Ureter (tissue), 1 donor: ENCODE data around the gene ANKIB1. TPM values are rescaled to one million over a fixed set of nuclear protein-coding genes. Genes with fewer than 3 reads are reported as not detected.
"Not testable (repeated sequence)": the region's sequence is repeated elsewhere in the genome, so short reads cannot be mapped to it uniquely, and the experiment has no call there.

Experiments
- DNase-seq: peaks from one replicate; pipeline ENCODE4 v3.0.0-alpha.2; 2020; ENCODE audit warnings: low spot score
- total RNA-seq: library from RNA; stranded (reverse); gene quantifications from one replicate; pipeline ENCODE4 v1.2.4, GENCODE V29; 2023
- donor health status: DM: yes; HTN: yes; CAD: no.

The ANKIB1 gene, protein sequence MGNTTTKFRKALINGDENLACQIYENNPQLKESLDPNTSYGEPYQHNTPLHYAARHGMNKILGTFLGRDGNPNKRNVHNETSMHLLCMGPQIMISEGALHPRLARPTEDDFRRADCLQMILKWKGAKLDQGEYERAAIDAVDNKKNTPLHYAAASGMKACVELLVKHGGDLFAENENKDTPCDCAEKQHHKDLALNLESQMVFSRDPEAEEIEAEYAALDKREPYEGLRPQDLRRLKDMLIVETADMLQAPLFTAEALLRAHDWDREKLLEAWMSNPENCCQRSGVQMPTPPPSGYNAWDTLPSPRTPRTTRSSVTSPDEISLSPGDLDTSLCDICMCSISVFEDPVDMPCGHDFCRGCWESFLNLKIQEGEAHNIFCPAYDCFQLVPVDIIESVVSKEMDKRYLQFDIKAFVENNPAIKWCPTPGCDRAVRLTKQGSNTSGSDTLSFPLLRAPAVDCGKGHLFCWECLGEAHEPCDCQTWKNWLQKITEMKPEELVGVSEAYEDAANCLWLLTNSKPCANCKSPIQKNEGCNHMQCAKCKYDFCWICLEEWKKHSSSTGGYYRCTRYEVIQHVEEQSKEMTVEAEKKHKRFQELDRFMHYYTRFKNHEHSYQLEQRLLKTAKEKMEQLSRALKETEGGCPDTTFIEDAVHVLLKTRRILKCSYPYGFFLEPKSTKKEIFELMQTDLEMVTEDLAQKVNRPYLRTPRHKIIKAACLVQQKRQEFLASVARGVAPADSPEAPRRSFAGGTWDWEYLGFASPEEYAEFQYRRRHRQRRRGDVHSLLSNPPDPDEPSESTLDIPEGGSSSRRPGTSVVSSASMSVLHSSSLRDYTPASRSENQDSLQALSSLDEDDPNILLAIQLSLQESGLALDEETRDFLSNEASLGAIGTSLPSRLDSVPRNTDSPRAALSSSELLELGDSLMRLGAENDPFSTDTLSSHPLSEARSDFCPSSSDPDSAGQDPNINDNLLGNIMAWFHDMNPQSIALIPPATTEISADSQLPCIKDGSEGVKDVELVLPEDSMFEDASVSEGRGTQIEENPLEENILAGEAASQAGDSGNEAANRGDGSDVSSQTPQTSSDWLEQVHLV
- 78.0 TPM for total RNA-seq

DNA sequence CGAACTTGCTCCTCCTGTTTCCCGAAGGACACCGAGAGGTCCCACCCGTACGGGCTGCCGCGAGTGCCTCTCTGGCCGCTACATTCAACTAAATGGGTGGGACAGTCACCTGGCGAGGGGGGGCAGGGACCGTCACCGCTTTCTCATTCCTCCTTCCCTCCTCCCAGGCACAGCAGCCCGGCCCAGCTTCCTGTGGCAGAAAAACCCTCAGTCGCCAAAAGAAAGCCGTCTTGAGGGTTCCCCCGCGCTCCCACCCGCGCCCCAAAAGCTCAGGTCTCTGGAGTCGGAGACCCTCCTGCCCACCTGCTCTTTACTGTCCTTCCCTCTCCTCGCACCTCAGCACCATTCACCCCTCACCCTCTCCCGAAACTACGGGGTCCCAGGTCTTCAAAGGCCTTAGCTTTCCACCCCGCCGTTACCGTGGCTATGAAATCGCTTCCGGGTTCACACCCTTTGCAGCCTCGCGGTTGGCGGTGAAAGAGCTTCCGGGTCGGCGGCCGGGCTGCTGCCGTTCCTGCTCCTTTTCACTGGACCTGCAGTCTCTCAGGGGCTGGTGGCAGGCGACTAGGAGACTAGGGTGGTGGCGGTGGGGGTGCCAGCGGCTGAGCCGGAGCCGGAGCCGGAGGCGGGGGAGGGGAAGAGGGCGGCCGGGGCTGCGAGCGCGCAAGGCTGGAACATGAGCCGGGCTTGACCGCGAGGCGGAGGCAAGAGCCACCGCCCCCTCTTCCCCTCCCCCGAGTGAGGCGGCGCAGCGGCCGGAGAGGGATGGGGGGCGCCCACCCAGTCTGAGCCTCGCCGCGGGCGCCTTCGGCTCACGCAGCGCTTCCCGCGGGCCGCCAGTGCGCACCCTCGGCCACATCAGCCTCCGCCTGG lies at the start of gene ANKIB1, which contains the start of gene KRIT1:
Gene ANKIB1, plus strand, starts transcription at position 488 of the 873 bp plus-strand sequence. CDS start 49,005 bp downstream, outside the sequence.
Gene KRIT1, minus strand, starts transcription at position 428 of the 873 bp plus-strand sequence. CDS start 3,779 bp downstream, outside the sequence.
- DNase-seq: peak; percentile 91

DNA sequence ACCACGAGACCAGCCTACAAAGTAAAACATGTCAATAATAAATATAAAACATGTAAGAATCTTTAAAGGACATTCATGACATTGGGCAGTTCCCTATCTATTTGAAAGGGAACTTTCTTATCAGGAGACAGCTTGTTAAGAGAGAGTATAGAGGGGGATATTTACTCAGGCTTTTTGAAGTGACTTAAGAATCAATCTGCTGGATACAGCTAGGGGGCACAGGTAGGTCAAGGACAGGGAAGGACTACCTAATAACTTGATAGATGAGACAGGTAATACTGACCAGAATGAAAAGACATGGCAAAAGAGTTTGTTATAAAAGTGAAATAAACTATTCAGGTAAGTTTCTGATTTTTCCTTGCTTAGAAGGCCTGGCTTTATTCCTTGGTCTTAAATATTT lies 45.0 kb upstream of the ANKIB1 start:
- no peak for DNase-seq

DNA sequence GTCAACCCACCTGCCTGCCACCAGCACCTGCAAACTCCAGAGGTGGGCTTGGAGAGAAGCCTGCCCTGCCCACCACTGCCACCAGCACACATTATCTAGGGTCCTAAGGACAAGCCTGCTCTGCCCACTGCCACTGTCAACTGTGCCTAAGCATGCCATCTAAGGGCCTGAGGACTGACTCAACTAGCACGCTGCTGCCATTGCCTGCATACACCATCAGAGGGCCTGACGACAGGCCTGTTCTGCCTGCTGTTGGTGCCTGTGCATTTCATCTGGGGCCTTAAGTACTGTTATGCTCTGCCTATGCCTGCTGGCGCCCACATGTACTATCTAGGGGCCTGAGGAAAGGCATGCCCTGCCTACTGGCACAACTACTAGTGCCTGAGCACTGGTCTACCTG lies 39.8 kb upstream of the ANKIB1 start:
- DNase-seq: no peak

DNA sequence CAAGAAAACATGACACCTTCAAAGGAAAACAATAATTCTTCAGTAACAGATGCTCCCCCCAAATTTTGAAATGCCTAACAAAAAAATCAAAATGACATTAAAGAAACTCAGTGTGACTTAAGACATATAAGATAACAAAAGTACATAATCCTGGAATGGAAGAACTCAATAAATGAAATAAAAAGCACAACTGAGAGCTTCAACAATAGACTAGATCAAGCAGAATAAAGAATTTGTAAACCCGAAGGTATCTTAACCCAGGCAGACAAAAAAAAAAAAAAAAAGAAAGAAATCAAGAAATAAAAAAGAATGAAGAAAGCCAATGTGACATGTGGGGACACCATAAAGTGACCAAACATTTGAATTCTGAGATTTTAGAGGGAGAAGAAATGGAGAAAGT lies 39.1 kb upstream of the ANKIB1 start:
- DNase-seq: no peak

DNA sequence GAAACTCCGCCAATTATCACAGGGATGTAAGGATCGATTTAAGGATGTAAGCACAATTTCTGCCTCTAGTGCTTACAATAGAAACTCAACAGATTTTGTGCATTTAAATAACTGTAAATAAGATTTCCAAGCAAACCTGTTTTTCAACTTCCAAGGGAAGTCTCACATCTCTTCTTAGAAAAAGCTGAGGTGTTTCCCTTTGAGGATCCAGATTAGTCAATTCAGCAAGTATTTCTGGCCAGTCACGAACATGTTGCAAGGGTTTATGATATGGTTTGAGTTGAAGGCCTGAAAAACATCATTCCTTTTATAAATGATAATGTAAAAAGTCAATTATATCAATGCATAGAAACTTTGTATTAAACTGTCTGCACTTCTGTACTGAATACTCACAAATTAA lies 24.0 kb upstream of the ANKIB1 start:
- no peak for DNase-seq

DNA sequence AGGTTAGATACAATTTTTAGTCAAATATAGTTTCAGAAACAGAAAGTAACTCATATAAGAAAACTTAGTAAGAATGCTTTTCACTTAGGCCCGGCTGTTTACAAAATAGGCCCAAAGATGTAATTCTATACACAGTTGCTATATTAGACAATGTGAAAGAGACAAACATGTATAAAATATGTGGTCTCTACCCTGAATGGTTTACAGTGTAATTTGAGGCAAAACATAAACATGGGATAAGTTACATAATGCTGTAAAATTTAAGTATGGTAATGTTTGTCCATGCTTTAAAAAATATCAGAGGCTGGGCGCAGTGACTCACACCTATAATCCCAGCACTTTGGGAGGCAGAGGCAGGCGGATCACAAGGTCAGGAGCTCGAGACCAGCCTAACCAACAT lies 18.8 kb upstream of the ANKIB1 start:
- DNase-seq: no peak

DNA sequence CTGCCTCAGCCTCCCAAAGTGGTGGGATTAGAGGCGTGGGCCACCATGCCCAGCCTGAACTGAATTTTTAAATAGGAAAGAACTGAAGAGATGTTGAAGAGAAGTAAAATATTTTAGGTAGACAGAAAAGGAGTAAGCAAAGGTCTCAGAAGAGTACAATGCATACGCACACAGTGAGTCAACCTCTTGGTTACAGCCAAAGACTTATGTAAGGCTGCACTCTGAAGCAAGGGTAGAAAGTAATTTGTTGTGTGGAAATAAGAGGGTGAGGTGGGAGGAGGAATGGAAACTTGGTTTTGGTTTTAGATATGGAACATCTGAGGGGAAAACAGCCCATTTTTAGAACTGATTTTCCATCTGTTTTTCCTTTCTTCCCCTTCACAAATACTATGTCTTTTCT lies 17.7 kb upstream of the ANKIB1 start:
- DNase-seq: no peak

DNA sequence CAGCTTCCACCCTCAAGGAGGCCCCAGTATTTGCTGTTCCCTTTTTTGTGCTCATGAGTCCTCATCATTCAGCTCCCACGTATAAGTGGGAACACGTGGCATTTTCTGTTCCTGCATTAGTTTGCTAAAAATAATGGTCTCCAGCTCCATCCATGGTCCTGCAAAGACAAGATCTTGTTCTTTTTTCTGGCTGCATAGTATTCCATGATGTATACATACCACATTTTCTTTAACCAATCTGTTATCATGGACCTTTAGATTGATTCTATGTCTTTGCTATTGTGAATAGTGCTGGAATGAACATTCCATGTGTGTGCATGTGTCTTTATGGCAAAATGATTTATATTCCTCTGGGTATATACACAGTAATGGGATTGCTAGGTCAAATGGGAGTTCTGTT lies 17.0 kb upstream of the ANKIB1 start:
- DNase-seq: no peak

DNA sequence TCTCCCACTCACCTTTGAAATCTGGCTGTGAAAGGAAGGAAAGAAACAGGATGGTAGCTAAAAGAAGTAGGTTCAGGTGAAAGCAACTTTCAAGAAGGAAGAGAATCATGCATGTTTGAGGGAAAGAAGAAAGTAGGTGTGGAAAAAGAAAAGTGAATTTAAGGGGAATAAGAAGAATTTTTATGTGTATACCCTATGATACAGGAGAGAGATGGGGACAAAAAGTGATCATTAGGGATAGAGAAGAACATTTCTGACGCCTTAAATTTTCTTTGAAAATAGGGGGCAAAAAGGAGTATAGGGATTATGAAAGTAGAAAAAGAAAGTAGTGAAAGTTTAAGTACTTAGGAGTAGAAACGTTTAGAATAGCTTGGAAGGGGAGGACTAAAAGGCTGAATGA lies 15.2 kb upstream of the ANKIB1 start:
- no peak for DNase-seq

DNA sequence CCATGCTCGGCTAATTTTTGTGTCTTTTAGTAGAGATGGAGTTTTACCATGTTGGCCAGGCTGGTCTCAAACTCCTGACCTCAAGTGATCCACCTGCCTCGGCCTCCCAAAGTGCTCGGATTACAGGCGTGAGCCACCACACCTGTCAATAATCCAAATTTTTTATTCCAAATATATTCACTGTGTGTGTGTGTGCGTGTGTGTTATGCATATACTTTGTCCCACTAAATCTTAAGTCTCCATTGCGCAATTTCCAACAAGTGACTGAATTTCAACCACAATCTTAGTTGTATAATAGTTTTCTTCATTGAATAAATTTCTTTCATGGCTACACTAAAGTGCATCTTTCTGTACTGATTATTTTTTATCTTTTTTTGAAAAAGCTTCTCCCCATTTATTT lies 2.8 kb upstream of the ANKIB1 start:
- DNase-seq: no peak

DNA sequence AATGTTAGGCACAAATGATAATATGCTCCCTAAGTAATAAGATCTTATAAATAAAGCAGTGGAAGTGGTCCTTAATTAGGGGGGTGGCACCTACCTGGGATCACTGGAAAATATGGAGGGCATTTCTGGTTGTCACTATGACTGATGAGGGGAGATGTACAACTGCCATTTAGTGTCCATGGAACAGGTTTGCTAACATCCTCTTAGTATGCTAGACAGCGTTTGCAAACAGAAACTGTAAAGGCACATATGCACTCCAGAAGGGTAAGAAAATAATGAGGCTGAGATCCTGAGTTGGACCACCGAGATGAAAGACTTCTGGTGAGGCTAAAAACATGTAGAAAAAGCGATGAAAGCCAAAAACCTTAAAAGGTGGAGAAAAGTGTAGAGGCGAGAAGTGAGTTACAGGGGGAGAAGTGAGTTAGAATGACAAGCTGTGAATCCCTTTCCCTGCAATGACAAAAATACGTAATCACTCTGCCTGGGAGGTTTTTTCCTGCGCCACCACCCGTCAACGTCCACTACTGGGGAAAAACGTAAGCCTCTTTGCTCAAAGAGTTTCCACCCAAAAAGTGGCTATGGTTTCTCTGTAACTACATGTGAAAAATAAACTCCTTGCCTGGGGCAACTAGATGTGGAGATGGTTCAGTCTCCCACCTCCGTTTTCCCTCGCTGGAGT lies 827 bp upstream of the ANKIB1 start:
- DNase-seq: no peak

DNA sequence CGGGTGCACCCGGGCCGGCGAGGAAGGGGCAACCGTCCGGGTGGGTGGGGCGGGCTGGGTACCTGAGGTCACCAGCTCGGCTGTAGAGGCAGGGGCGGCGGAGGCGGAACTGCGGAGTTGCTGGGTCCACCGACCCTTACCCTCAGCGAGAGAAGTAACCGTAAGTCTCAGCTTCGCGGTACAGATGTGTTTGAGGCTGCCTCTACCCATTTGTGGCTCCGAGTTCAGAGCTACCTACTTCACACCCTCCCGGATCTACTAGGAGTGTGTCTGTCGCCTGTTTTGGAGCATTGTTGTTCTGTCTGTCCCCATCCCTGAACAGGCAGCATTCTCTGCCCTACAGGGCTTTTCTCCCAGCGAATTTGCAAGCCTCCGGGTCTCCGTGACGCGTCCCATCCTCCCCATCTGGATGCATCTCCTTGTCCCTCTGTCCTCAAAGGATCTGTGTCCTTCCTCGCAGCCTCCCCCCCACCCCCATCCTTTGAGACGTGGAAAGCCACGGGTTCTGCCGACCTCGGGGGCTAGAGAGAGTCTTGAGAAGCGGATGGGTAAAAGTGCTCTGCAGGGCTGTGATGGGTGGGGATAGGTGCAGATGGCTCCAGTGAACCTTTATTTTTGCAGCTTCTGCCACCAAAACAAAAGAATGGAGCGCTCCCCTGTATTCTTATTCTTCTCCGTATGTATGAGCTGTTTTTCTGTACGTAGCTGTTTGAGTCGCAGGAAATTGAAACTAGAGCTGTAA lies 757 bp downstream of the ANKIB1 start:
- DNase-seq: no peak

DNA sequence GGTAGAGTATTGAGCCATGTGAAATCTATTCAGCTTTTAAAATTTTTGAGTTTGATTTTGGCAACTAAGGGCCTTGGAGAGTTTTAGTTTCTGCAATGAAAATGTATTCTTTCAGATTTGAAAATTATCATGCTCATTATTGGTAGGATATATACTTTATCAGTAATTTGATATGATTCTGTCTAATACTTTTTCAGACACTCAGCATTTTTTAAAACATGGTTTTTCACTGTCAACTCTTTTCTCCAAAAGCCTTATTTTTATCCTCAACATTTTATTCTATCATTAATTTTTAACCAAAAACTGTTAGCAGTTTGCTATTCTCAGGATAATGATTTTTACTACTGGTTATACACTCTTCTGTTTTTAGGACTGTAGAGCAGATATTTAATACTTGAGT lies 4.8 kb downstream of the ANKIB1 start:
- DNase-seq: no peak

DNA sequence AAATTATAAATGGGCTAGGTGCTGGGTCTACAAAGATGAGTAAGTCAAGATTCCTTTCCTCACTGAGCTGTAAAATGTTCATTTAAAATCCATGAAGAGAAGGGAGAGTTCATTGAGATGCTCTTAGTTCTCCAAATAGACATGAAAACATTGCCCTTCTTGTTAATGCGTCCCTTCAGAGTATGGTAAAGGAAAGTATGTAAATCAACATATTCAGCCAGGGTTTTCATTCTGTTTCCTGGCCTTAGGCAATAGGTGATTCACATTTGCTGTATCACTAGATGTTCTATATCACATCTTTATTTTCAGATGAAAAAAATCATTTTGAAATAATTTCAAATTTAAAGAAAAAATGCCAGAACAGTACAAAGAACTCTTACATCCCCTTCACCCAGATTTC lies 5.4 kb downstream of the ANKIB1 start:
- no peak for DNase-seq

DNA sequence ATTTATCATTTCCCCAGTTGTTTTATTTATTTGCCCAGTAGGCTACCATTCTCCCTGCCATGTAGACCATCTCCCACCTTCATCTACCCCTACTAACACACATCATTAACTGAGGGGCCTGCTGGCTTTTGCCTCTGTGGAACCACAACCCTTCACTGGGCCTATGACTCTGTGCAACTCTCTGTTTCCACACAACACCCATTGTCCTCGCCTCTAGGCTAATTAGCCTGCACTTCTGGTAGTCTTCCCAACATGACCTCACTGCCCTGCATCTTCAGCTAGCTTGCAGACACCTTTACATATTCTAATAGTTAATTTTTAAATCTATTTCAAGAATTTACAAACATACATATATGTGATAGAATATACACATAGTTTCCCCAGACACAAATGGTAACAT lies 7.5 kb downstream of the ANKIB1 start:
- no peak for DNase-seq

DNA sequence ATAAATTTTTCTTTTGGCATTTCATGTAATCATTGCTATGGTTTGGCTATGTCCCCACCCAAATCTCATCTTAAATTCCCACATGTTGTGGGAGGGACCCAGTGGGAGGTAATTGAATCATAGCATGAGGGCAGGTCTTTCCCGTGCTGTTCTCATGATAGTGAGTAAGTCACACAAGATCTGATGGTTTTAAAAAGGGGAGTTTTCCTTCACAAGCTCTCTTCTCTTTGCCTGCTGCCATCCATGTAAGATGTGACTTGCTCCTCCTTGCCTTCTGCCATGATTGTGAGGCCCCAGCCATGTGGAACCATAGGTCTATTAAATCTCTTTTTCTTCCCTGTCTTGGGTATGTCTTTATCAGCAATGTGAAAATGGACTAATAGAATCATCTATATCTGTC lies 9.0 kb downstream of the ANKIB1 start:
- not testable (repeated sequence) for DNase-seq

DNA sequence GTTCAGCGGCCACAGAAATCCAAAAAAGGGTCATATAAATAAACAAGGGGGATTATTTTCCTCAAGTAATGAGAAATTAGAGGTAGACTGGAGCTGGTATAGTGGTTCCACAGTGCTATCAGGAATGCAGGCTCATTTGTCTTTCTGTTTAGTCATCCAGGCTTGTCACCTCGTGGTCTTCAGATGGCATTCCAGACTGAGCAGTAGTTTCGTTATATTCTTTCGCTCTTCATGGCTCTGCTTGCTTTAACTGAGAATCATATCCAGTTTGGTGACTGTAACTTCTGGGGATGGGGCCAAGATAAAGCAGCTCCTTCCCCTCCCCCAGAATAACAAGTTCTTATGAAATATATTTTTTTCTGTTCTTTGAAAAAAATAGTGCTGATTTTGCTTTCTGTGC lies 9.5 kb downstream of the ANKIB1 start:
- no peak for DNase-seq

DNA sequence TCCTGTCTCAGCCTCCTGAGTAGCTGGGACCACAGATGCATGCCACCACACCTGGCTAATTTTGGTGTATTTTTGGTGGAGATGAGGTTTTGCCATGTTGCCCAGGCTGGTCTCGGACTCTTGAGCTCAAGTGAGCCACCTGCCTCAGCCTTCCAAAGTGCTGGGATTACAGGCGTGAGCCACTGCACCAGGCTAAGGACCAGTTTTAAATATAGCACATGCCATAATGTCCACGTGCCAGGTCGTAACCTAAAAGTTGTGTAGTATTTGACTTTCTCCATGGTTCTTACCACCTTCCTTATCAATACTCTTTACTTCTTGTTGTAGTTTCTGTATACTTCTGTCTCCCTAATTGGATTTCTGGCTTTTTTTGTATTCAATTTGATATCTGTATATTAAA lies 13.3 kb downstream of the ANKIB1 start:
- no peak for DNase-seq

DNA sequence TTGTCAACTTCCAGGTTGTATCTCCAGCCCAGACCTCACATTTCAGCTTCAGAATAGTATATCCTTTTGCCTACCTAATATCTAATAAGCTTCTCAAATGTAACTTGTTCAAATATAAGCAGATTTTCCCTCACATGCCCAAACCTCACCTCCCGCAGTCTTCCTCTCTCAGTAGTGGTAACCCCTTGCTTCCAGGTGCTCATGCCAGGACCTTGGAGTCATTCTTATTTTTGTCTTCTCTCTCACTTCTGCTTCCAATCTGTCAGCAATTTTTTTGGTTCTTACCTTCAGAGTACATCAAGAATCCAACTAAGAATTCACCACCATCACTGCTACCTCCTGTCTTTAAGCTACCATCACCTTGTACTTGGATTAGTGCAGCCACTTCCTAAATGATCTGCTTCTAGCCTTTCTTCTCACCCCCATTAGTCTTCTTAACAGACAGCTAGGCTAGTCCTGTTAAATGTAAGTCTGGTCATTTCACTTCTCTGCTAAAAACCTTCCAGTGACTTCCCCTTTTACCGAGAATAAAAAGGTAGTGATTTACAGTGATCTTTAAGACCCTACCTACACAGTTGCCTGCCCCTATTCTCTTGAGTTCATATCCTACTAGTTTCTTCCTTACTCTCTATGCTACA lies 14.0 kb downstream of the ANKIB1 start:
- DNase-seq: no peak
